ENCODE results near the gene ULK1. TPM values are rescaled to one million over a fixed set of nuclear protein-coding genes. Genes with fewer than 3 reads are reported as not detected.

ULK1 gene
- total RNA-seq, 2 donors from 2014 or later = 14.7 to 21.5 TPM

GRCh38 chr12:131905081-131905629, 10.7 kb downstream of the ULK1 start:
- H3K4me1 Mint-ChIP-seq = peaks cover 4% of the 10 kb centered on the region
- H3K9me3 Mint-ChIP-seq = no peaks in the 10 kb centered on the region
- H3K4me3 Mint-ChIP-seq = no peak overlapping the region
- no peaks in the 10 kb centered on the region for H3K27me3 Mint-ChIP-seq
- H3K36me3 Mint-ChIP-seq (ENCODE audit: low read depth) = no peaks in the 10 kb centered on the region
- peak overlapping the region; percentile 61 for H3K27ac Mint-ChIP-seq
- ATAC-seq (replicated peaks) = no peak

GRCh38 chr12:131905630-131906091, 11.2 kb downstream of the ULK1 start:
- no peak overlapping the region for H3K4me3 Mint-ChIP-seq
- no peak for ATAC-seq (replicated peaks)
- H3K27me3 Mint-ChIP-seq = no peaks in the 10 kb centered on the region
- H3K4me1 Mint-ChIP-seq = peaks cover 4% of the 10 kb centered on the region
- H3K9me3 Mint-ChIP-seq = no peaks in the 10 kb centered on the region
- H3K27ac Mint-ChIP-seq = peak overlapping the region; percentile 61
- no peaks in the 10 kb centered on the region for H3K36me3 Mint-ChIP-seq (ENCODE audit: low read depth)

GRCh38 chr12:131907379-131908091, 13.1 kb downstream of the ULK1 start:
- Mint-ChIP-seq H3K4me1 (no peaks in the 10 kb centered on the region), H3K4me3 (no peak overlapping the region), H3K36me3 (ENCODE audit: low read depth) (no peaks in the 10 kb centered on the region), H3K27ac (no peak overlapping the region), H3K9me3 (no peaks in the 10 kb centered on the region), H3K27me3 (no peaks in the 10 kb centered on the region)
- ATAC-seq (replicated peaks) = no peak

GRCh38 chr12:131908092-131909080, 14.0 kb downstream of the ULK1 start:
- no peaks in the 10 kb centered on the region for H3K4me1 Mint-ChIP-seq
- no peaks in the 10 kb centered on the region for H3K27me3 Mint-ChIP-seq
- no peak overlapping the region for H3K4me3 Mint-ChIP-seq
- no peak overlapping the region for H3K27ac Mint-ChIP-seq
- no peaks in the 10 kb centered on the region for H3K9me3 Mint-ChIP-seq
- H3K36me3 Mint-ChIP-seq (ENCODE audit: low read depth) = no peaks in the 10 kb centered on the region
- ATAC-seq (replicated peaks) = no peak

- Mint-ChIP-seq H3K4me3 (no peak overlapping the region), H3K9me3 (no peaks in the 10 kb centered on the region), H3K27me3 (no peaks in the 10 kb centered on the region), H3K4me1 (no peaks in the 10 kb centered on the region), H3K27ac (no peak overlapping the region), H3K36me3 (ENCODE audit: low read depth) (no peaks in the 10 kb centered on the region)
- no peak for ATAC-seq (replicated peaks)
Measured at GRCh38 chr12:131909081-131909751, 14.8 kb downstream of the ULK1 start.

- Mint-ChIP-seq H3K4me1 (no peaks in the 10 kb centered on the region), H3K27me3 (no peaks in the 10 kb centered on the region), H3K9me3 (no peaks in the 10 kb centered on the region), H3K27ac (no peak overlapping the region), H3K36me3 (ENCODE audit: low read depth) (no peaks in the 10 kb centered on the region), H3K4me3 (no peak overlapping the region)
- ATAC-seq (replicated peaks) = no peak
Measured at GRCh38 chr12:131909752-131910219, 15.4 kb downstream of the ULK1 start.

- no peak overlapping the region for H3K27ac Mint-ChIP-seq
- H3K4me1 Mint-ChIP-seq = no peaks in the 10 kb centered on the region
- no peaks in the 10 kb centered on the region for H3K36me3 Mint-ChIP-seq (ENCODE audit: low read depth)
- no peak overlapping the region for H3K4me3 Mint-ChIP-seq
- no peaks in the 10 kb centered on the region for H3K9me3 Mint-ChIP-seq
- no peak for ATAC-seq (replicated peaks)
- no peaks in the 10 kb centered on the region for H3K27me3 Mint-ChIP-seq
Measured at GRCh38 chr12:131910302-131911027, 16.0 kb downstream of the ULK1 start.

- Mint-ChIP-seq H3K9me3 (no peaks in the 10 kb centered on the region), H3K27me3 (no peaks in the 10 kb centered on the region), H3K4me1 (no peaks in the 10 kb centered on the region), H3K4me3 (no peak overlapping the region), H3K27ac (no peak overlapping the region), H3K36me3 (ENCODE audit: low read depth) (no peaks in the 10 kb centered on the region)
- no peak for ATAC-seq (replicated peaks)
Measured at GRCh38 chr12:131911028-131911650, 16.7 kb downstream of the ULK1 start.

GRCh38 chr12:131911851-131912477, 17.5 kb downstream of the ULK1 start:
- Mint-ChIP-seq H3K27ac (no peak overlapping the region), H3K27me3 (no peaks in the 10 kb centered on the region), H3K36me3 (ENCODE audit: low read depth) (no peaks in the 10 kb centered on the region), H3K4me3 (no peak overlapping the region), H3K4me1 (no peaks in the 10 kb centered on the region), H3K9me3 (no peaks in the 10 kb centered on the region)
- no peak for ATAC-seq (replicated peaks)

GRCh38 chr12:131912518-131913274, 18.3 kb downstream of the ULK1 start:
- Mint-ChIP-seq H3K27me3 (no peaks in the 10 kb centered on the region), H3K9me3 (no peaks in the 10 kb centered on the region), H3K27ac (no peak overlapping the region), H3K36me3 (ENCODE audit: low read depth) (no peaks in the 10 kb centered on the region), H3K4me3 (no peak overlapping the region), H3K4me1 (no peaks in the 10 kb centered on the region)
- ATAC-seq (replicated peaks) = no peak

GRCh38 chr12:131913666-131914065, 19.2 kb downstream of the ULK1 start:
- Mint-ChIP-seq H3K9me3 (no peaks in the 10 kb centered on the region), H3K4me1 (no peaks in the 10 kb centered on the region), H3K27ac (no peak overlapping the region), H3K4me3 (no peak overlapping the region), H3K27me3 (no peaks in the 10 kb centered on the region), H3K36me3 (ENCODE audit: low read depth) (no peaks in the 10 kb centered on the region)
- no peak for ATAC-seq (replicated peaks)

GRCh38 chr12:131914179-131914702, 19.8 kb downstream of the ULK1 start:
- Mint-ChIP-seq H3K4me3 (no peak overlapping the region), H3K27ac (no peak overlapping the region), H3K27me3 (no peaks in the 10 kb centered on the region), H3K4me1 (no peaks in the 10 kb centered on the region), H3K36me3 (ENCODE audit: low read depth) (no peaks in the 10 kb centered on the region), H3K9me3 (no peaks in the 10 kb centered on the region)
- ATAC-seq (replicated peaks) = no peak
